MV-4-11 (cell line): ENCODE results near the gene TMEM150A.
A peak's percentile ranks its signal among the peaks of the same experiment; 100 is the strongest.
"Not testable (repeated sequence)": the region's sequence is repeated elsewhere in the genome, so short reads cannot be mapped to it uniquely, and the experiment has no call there.

Source experiments
- DNase-seq: peaks from one replicate; lab custom pipeline; 2025; lab: John Stamatoyannopoulos, UW

The TMEM150A gene

DNA sequence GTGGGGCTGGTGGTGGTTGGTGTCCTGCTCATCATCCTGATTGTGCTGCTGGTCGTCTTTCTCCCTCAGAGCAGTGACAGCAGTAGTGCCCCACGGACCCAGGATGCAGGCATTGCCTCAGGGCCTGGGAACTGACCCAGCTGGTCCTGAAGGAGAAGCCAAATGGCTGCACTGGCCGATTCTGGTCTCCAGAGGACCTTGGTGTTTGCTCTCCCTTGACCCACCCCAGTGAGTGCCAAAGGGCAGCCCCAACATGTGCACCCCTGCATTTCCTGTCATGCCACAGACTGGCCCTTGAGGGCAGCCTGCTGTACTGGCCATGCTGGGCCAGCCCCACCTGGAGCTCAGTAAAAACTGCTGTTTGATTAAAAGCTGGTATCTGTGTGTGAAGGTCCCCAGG lies 9.5 kb downstream of the TMEM150A start:
- no peak for DNase-seq

- not testable (repeated sequence) for DNase-seq
These were observed 10.2 kb downstream of the TMEM150A start for GRCh38 chr2:85592299-85592698.

- DNase-seq: no peak
These were observed 10.9 kb downstream of the TMEM150A start for GRCh38 chr2:85591563-85591962.

GRCh38 chr2:85590950-85591349 lies 11.5 kb downstream of the TMEM150A start:
- DNase-seq: no peak

- peak; percentile 69 for DNase-seq
These were observed 12.3 kb downstream of the TMEM150A start for GRCh38 chr2:85589982-85590791.

DNA sequence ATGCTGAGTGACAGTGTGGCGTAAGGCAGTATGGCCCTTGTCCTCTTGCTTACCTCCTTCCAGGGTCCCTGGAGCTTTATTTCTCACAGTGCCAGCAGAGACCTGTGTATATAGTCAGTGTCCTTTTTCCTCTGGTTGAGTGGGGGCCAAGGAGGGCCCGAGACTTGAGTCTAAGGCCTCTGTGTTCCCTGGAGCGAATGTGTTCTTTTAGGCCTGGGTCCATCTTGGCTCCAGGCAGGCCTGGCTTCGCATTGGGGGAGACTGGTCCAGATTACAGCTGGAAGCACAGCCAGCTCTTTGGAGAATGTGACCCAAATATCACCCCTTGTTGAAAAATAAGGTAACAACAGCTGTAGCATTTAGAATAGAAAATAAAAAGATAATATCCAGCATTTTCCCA lies 13.3 kb downstream of the TMEM150A start:
- DNase-seq: no peak

DNA sequence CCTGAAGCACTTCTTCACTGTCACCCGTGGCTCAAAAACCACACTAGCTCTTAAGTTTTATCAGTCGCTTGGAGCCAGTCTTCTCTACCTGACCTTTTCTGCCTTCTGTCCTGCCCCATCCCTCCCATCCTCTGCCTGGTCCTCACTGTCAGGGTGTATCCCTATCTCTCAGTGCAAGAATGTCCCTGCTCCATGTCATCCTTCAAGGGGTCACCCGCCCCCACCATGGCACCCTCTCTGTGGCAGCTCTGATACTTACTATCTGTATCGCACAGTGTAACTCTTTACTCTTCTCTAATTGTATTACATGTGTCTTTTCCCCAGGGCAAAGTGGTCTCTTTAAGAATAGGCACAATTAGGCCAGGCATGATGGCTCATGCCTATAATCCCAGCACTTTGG lies 13.9 kb downstream of the TMEM150A start:
- DNase-seq: no peak

- DNase-seq: peak; percentile 35
These were observed 14.3 kb downstream of the TMEM150A start for GRCh38 chr2:85588236-85588635.

DNA sequence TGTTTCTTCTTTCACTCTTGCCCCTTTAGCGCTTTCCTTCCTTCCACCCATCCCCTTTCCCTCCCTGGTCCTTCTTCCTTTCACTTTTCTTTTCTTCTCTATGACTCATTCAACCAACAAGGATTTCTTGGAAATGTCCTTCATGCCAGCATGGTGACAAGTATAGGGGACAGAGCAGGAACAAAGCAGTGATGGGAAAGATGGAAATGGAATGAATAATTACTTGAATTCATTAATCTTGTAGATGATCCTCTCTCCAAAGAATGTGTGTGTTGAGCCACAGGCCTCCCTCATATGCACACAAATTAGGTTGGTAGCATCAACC lies 16.8 kb downstream of the TMEM150A start:
- peak; percentile 75 for DNase-seq

DNA sequence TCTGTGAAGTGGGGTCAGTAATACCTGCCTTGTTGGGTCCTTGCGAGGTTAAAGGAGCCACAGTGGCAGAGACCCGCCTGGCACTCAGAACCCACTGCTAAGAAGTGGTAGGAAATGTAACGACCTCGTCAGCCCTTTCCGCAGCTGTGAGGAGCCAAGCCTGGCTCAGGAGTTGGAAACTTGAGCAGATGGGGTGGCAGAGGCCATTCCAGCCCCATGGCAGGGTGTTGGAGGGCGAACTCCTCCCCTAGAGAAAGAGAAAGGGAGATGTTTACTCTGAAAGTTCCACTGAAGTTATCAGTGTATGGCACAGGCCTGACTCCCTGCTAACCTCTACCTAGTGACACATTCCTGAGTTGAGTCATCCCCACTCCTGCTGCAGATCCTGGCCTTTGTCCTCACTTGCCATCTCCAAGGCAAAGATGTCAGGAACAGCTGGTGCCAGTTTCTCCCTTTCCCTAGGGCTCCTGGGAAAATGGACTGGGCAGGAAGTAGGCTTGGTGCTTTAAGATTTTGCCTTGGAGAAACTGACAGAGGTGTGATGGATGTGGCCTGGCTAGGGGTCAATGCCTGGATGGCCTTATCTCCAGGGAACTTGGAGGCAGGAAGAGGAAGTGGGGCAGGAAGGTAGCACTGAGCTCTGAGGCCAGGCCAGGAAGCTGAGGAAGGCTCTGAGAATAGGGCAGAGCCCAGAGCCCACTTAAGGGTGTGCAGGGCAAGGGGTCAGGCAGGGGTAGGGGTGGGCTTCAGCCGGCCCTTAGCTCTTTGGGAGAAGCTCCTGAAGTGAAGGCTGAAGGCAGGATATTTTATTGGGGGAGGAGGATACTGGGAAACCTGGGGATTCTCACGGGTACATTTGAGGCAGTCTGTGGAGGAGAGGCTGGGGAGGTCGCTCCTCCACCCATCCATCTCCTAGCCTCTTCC lies 17.4 kb downstream of the TMEM150A start:
- DNase-seq: peak; percentile 49

- no peak for DNase-seq
These were observed 18.1 kb downstream of the TMEM150A start, which contains the start of gene VAMP5 for GRCh38 chr2:85584354-85584856. Gene VAMP5, plus strand, starts transcription at chr2:85584431. Its CDS starts 60 bp downstream, at chr2:85584491.

- peak; percentile 26 for DNase-seq
These were observed 18.7 kb downstream of the TMEM150A start for GRCh38 chr2:85583667-85584353.

GRCh38 chr2:85582492-85582891 lies 20.0 kb downstream of the TMEM150A start:
- DNase-seq: no peak

DNA sequence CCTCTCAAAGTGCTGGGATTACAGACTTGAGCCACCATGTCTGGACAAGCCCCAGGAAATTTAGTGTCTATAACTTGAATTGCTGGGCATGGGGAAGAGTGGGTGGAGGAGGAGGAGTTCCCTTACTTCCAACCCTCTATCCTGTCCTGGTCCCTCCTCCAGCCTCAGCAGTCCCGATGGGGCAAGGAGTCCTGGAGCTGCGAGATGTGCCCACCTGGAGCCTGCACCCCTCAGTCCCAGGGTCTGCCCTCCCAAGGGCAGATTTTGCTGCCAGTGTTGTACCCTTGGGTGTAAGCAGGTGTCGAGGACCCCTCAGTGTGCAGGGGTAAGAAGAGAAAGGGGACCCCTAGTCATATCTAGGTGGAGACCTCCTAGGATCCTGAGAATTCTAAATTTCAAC lies 22.3 kb downstream of the TMEM150A start:
- DNase-seq: no peak

- DNase-seq: peak; percentile 88
These were observed 23.1 kb downstream of the TMEM150A start for GRCh38 chr2:85579266-85579935.

DNA sequence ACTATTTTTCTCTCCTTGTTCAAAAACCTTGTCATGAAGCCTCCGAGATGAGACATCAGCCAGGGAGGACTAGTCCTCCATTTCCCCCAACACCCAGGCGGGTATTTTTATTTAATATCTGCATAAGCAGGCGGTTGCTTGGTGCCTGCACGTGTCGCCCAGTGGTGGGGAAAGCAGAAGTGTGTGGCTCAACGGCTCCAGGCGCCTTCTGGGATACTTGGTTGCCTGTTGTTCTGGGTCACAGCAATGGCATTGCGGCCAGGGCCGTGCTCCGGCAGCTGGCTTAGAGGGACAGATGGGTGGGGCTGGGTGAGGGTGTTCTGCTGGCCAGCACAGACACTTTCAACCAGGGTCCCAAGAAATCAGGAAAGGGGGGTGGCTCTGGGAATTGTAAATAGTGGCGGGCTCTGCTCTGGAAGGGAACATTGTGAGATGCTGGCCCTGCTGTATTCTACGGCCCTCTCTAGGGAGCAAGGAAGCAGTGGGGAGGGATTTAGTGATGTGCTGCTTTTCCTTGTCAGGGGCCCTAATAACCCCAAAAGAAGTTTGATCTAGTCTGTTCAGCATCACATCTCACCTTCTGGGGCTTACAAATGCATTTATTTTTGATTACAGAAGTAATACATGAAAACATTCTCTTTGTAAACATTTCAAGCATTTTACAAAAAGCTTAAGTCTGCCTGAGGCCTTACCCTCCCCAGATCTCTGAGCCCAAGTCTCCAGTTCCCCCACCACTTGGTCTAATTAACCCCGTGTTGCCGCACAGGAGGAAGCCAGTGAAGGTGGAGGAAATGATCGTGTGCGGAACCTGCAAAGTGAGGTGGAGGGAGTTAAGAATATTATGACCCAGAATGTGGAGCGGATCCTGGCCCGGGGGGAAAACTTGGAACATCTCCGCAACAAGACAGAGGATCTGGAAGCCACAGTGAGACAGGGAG lies 24.0 kb downstream of the TMEM150A start:
- DNase-seq: peak; percentile 93

DNA sequence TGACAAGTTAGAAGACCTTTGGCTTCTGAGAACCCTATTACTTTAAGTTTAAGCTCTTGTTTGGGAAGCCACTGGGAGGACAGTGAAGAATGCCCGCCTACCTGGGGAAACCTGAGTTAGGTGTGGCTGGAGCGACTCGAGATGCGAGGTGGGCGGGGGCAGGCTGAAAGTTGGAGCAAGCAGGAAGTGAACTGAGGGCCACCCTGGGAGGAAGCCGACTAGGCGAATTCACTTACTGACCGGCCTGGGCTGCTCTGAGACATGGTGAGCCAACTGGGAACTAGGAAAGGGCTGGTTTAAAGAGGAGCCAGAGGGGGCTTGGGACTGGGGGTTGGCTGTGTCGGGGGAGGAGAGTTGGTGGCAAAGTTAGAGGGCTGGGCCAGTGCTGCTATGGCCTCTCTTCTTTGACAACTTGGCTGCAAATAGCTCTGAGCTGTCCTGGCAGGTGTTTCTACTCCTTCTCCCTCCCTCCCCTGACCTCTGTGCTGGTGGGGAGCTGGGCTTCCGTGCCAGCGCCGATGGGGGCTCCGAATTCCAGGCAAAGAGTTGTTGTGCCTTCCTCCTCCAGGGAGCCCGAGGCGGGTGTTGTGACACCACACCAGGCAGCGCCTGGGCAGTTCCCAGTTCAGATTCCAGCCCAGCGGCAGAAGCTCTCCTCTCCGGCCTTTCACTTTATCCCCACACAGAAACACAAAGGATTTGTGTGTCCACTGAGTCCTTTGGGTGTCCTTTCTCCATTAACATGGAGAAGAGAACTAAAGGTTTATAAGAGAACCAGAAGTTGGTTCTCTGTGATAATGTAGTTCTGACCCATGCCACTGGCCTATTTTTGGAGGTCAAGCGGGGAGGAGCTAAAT lies 24.9 kb downstream of the TMEM150A start, which contains the start of gene VAMP8:
TSS of gene VAMP8 (plus strand) at position 201 of the 857 bp plus-strand sequence. CDS start at position 262, 61 bp downstream.
- peak; percentile 66 for DNase-seq

DNA sequence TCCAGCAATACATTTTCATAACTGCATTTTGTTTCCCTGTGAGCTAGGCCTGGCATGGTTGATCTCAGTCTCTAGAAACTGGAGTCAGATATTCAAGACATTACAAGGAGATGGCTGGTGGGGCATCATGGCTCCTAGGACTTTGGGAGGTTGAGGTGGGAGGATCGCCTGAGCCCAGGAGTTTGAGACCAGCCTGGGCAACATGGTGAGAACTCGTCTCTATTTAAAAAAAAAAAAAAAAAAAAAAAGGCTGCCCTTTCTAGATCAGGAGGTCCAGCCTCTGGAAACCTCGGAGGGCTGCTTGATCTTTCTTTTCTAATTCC lies 25.5 kb downstream of the TMEM150A start:
- DNase-seq: no peak

- no peak for DNase-seq
These were observed 26.8 kb downstream of the TMEM150A start for GRCh38 chr2:85575739-85576138.

GRCh38 chr2:85566265-85566664 lies 36.2 kb downstream of the TMEM150A start:
- DNase-seq: no peak
